GM12878 (cell line): ENCODE measurements around the gene ACVR1. TPM values are rescaled to one million over a fixed set of nuclear protein-coding genes. Genes with fewer than 3 reads are reported as not detected.

Experiments used
- ATAC-seq: fragments of 200-7000 bp; cut with Tn5 transposase; 3 replicates; pipeline ENCODE4 v1.9.1; 2020; ENCODE audit warnings: mild to moderate bottlenecking, moderate library complexity
- BruUV-seq: library from RNA; stranded (reverse); fragments of 400-500 nt; replicated peaks from 2 replicates; lab custom pipeline; 2021; lab: Mats Ljungman, UMichigan
- CTCF ChIA-PET: fragments of 300-600 bp; sonication (Branson Sonifier 250); formaldehyde crosslinking; extraction: SDS; loops from one replicate; lab custom pipeline; 2021; ENCODE audit warnings: inconsistent platforms; lab: Yijun Ruan, JAX
- POLR2A ChIA-PET: fragments of 350-600 bp; formaldehyde crosslinking; extraction: SDS; loops from one replicate; lab custom pipeline; 2021; ENCODE audit warnings: inconsistent platforms; lab: Charles Lee
- RAD21 ChIA-PET: fragments of 300-600 bp; sonication (Branson Sonifier 250); formaldehyde crosslinking; loops from one replicate; lab custom pipeline; 2023; ENCODE audit warnings: antibody characterized with exemption; ENCODE audit not compliant: unreplicated experiment; lab: Charles Lee
- SMC1A ChIA-PET: fragments of 300-600 bp; sonication (Branson Sonifier 250); formaldehyde crosslinking; loops from one replicate; lab custom pipeline; 2023; ENCODE audit not compliant: unreplicated experiment, uncharacterized antibody; lab: Charles Lee
- DNase-seq: peaks from one replicate; pipeline ENCODE4 v3.0.0-alpha.2; 2011; ENCODE audit warnings: low read depth, low spot score
- FAIRE-seq: peaks from 3 replicates; lab custom pipeline; 2011; peaks lifted over from hg19 to GRCh38; lab: Jason Lieb, UNC
- H2AFZ ChIP-seq: 2 replicates; pipeline ENCODE4 v1.6.0; 2011; ENCODE audit warnings: low read depth, low read length, control low read depth; ENCODE audit not compliant: control insufficient read depth
- H3K27ac ChIP-seq: 2 replicates; pipeline ENCODE4 v1.5.1; 2011; ENCODE audit warnings: control low read depth; ENCODE audit not compliant: control insufficient read depth, insufficient read depth
- H3K27me3 ChIP-seq, 2 experiments: replicated peaks in 1 of 2; 2 replicates each; pipeline versions ENCODE4 v1.6.0 to v1.6.1; 2011; ENCODE audit warnings: low read length in 1 of 2; ENCODE audit not compliant: control insufficient read depth in 2 of 2, insufficient read depth in 2 of 2
- H3K36me3 ChIP-seq, 2 experiments: 2 replicates each; pipeline ENCODE4 v1.5.1; 2011; ENCODE audit warnings: low read length in 1 of 2; ENCODE audit not compliant: control insufficient read depth in 2 of 2, insufficient read depth in 2 of 2
- H3K4me1 ChIP-seq: 2 replicates; pipeline ENCODE4 v1.6.1; 2011; ENCODE audit warnings: mild to moderate bottlenecking, low read length, moderate library complexity, mixed read lengths; ENCODE audit not compliant: control insufficient read depth, insufficient read depth
- H3K4me2 ChIP-seq: 2 replicates; pipeline ENCODE4 v1.6.0; 2011; ENCODE audit warnings: control low read depth; ENCODE audit not compliant: control insufficient read depth, insufficient read depth
- H3K4me3 ChIP-seq: fragments of 200-600 bp; sonication (generic); 2 replicates; pipeline ENCODE4 v1.5.1; 2016
- H3K79me2 ChIP-seq: 2 replicates; pipeline ENCODE4 v1.6.0; 2011; ENCODE audit warnings: low read length; ENCODE audit not compliant: control insufficient read depth, insufficient read depth
- H3K9ac ChIP-seq: 2 replicates; pipeline ENCODE4 v1.8.0; 2011; ENCODE audit warnings: low read length, control low read depth, mixed read lengths; ENCODE audit not compliant: control insufficient read depth, insufficient read depth
- H3K9me3 ChIP-seq: replicated peaks from 3 replicates; pipeline ENCODE4 v1.5.1; 2011; ENCODE audit warnings: mild to moderate bottlenecking, low read length; ENCODE audit not compliant: control insufficient read depth, insufficient read depth
- H4K20me1 ChIP-seq: 2 replicates; pipeline ENCODE4 v1.6.0; 2011; ENCODE audit not compliant: control insufficient read depth, insufficient read depth
- BCL11A ChIP-seq: IDR thresholded peaks from 2 replicates; pipeline ENCODE4 v1.6.1; 2011; ENCODE audit warnings: low read depth, low read length
- BMI1 ChIP-seq: fragments of 450-650 bp; IDR thresholded peaks from 2 replicates; pipeline ENCODE4 v1.6.1; 2016; ENCODE audit warnings: mild to moderate bottlenecking, moderate library complexity, borderline replicate concordance
- EP300 ChIP-seq, 2 experiments: fragments of 150-350 bp in 1 of 2; IDR thresholded peaks; 2 replicates each; pipeline ENCODE4 v1.6.1; 2011 to 2012; ENCODE audit warnings: low read depth in 2 of 2, low read length in 2 of 2, borderline replicate concordance in 1 of 2, improper control_type of control experiment in 1 of 2, inconsistent platforms in 1 of 2; ENCODE audit not compliant: control insufficient read depth in 1 of 2
- ESRRA ChIP-seq: IDR thresholded peaks from 2 replicates; pipeline ENCODE4 v1.6.1; 2012; ENCODE audit warnings: mild to moderate bottlenecking, low read length, improper control_type of control experiment
- LARP7 ChIP-seq: fragments of 450-650 bp; IDR thresholded peaks from 2 replicates; pipeline ENCODE4 v1.6.1; 2017; ENCODE audit warnings: mild to moderate bottlenecking
- MAX ChIP-seq: IDR thresholded peaks from 2 replicates; pipeline ENCODE4 v1.6.1; 2012; ENCODE audit warnings: low read depth, low read length, improper control_type of control experiment
- MTA3 ChIP-seq: IDR thresholded peaks from 2 replicates; pipeline ENCODE4 v1.6.1; 2012; ENCODE audit warnings: low read length, inconsistent platforms, borderline replicate concordance
- MYC ChIP-seq: IDR thresholded peaks from 2 replicates; pipeline ENCODE4 v1.6.1; 2011; ENCODE audit warnings: mild to moderate bottlenecking, low read length, moderate library complexity, inconsistent platforms; ENCODE audit not compliant: insufficient read depth, insufficient replicate concordance, insufficient read length, severe bottlenecking
- NFIC ChIP-seq: IDR thresholded peaks from 2 replicates; pipeline ENCODE4 v1.6.1; 2012; ENCODE audit warnings: low read depth, mild to moderate bottlenecking, inconsistent platforms, low read length, moderate library complexity
- NFYA ChIP-seq: IDR thresholded peaks from 2 replicates; pipeline ENCODE4 v1.6.1; 2011; ENCODE audit warnings: low read depth, mild to moderate bottlenecking, low read length, improper control_type of control experiment, borderline replicate concordance
- NFYB ChIP-seq: IDR thresholded peaks from 2 replicates; pipeline ENCODE4 v1.6.1; 2011; ENCODE audit warnings: low read depth, mild to moderate bottlenecking, low read length, improper control_type of control experiment, moderate library complexity; ENCODE audit not compliant: insufficient read depth
- RCOR1 ChIP-seq: conservative IDR thresholded peaks from 2 replicates; pipeline ENCODE4 v1.6.1; 2012; ENCODE audit warnings: low read depth, low read length, improper control_type of control experiment
- REST ChIP-seq: IDR thresholded peaks from 2 replicates; pipeline ENCODE4 v1.6.1; 2012; ENCODE audit warnings: mild to moderate bottlenecking, low read depth, low read length
- SRF ChIP-seq, 2 experiments: IDR thresholded peaks; 2 replicates each; pipeline ENCODE4 v1.6.1; 2011; ENCODE audit warnings: low read depth in 2 of 2, low read length in 2 of 2, mild to moderate bottlenecking in 1 of 2, moderate library complexity in 1 of 2
- TARDBP ChIP-seq: IDR thresholded peaks from 2 replicates; pipeline ENCODE4 v1.6.1; 2016; ENCODE audit warnings: borderline replicate concordance
- ZZZ3 ChIP-seq: IDR thresholded peaks from 2 replicates; pipeline ENCODE4 v1.6.1; 2011; ENCODE audit warnings: low read depth; ENCODE audit not compliant: control insufficient read depth, insufficient read length
- WGBS: methylation state at CpG from one replicate; pipeline ENCODE4 v1.1.6; 2016; ENCODE audit warnings: low lambda C conversion rate; ENCODE audit not compliant: insufficient replicate concordance, insufficient coverage; ENCODE audit errors: missing lambda C conversion rate; 5-methylcytosine and 5-hydroxymethylcytosine counted together
- in situ Hi-C: fragments of 300-500 bp; cut with MboI; formaldehyde crosslinking; loops from 9 replicates; pipeline ENCODE4 v1.14.3; 2018; ENCODE audit warnings: mixed read lengths
- intact Hi-C: fragments of 100-400 bp; cut with micrococcal nuclease; formaldehyde crosslinking; loops from one replicate; pipeline ENCODE4 v1.14.2; 2022; ENCODE audit not compliant: unreplicated experiment
- polyA plus RNA-seq, 11 experiments: library from polyadenylated mRNA; depleted of rRNA in 4 of 11; unstranded in 6 of 11; stranded (reverse) in 5 of 11; fragments of >200 nt; fragmentation: Nextera tagmentation in 4 of 11; fragmentation: Illumina TruSeq in 1 of 11; extraction: Ambion mirVana in 4 of 11; extraction: Trizol in 1 of 11; gene quantifications; 1 replicate in 1 of 11; 2 replicates in 10 of 11; pipeline versions ENCODE4 v1.2.1 to v1.2.3, GENCODE V29; 2011 to 2016; ENCODE audit warnings: inconsistent platforms in 2 of 11, missing spikeins in 2 of 11, low read depth in 1 of 11
- total RNA-seq, 4 experiments: library from RNA; depleted of rRNA in 3 of 4; stranded (reverse); fragments of >200 nt in 3 of 4; fragmentation: Illumina TruSeq in 1 of 4; extraction: Trizol in 1 of 4; gene quantifications; 2 replicates each; pipeline versions ENCODE4 v1.2.1 to v1.2.3, GENCODE V29; 2013 to 2021

The ACVR1 gene
- total and polyA plus RNA-seq, 10 of the 15 experiments (the other 5 are each of a cell fraction or from before 2014, with no cell fraction given) = 0.06 to 0.24 (median 0.14) TPM; not detected in 4

GRCh38 chr2:157880927-157881326 is 4.8 kb upstream of the ACVR1 start:
- Histone ChIP-seq H3K27me3 (peaks cover 0 to 2% of the 10 kb centered on the region in 2 experiments; a peak in 2 of 4 replicates), H3K4me1 (no peaks in the 10 kb centered on the region), H3K36me3 (no peaks in the 10 kb centered on the region), H3K27ac (no peak overlapping the region), H4K20me1 (no peaks in the 10 kb centered on the region), H2AFZ (no peak overlapping the region), H3K79me2 (no peaks in the 10 kb centered on the region), H3K4me3 (no peak overlapping the region), H3K9ac (no peak overlapping the region), H3K9me3 (no peaks in the 10 kb centered on the region), H3K4me2 (no peak overlapping the region)
- POLR2A ChIA-PET = no interaction called here
- RAD21 ChIA-PET = no interaction called here
- no TSS peak for BruUV-seq
- 30% methylated on average over 3 of the region's 3 CpGs for WGBS
- intact Hi-C loops (no loop called here), in situ Hi-C loops (no loop called here)
- TF ChIP-seq MYC (no peak), NFYB (no peak), LARP7 (no peak), REST (no peak), MTA3 (no peak), NFYA (no peak), RCOR1 (no peak), SRF (IDR thresholded peaks at IDR 0.05; ENCODE audit: low read depth in 2 of 2, low read length in 2 of 2) (no peak), BMI1 (no peak), BCL11A (no peak), MAX (no peak), ZZZ3 (no peak), EP300 (IDR thresholded peaks at IDR 0.05; ENCODE audit: borderline replicate concordance in 1 of 2, control insufficient read depth in 1 of 2, low read depth in 2 of 2, low read length in 2 of 2) (no peak), ESRRA (no peak), TARDBP (no peak), NFIC (no peak)
- ATAC-seq (no peak), DNase-seq (no peak), FAIRE-seq (no peak)
- SMC1A ChIA-PET = no interaction called here
- CTCF ChIA-PET = no interaction called here
